Suprapubic skin (tissue), 4 donors: ENCODE results near the gene HMG20B.

Source experiments
- EP300 ChIP-seq: sonication (generic); formaldehyde crosslinking; IDR thresholded peaks from one replicate; pipeline ENCODE4 v1.6.1; 2017; ENCODE audit warnings: antibody characterized with exemption
- POLR2A ChIP-seq, 2 donors: fragments of 450-650 bp; IDR thresholded peaks; one replicate each; pipeline ENCODE4 v1.6.1; 2017; ENCODE audit warnings: antibody characterized with exemption in 2 of 2, mild to moderate bottlenecking in 2 of 2, moderate library complexity in 2 of 2
- POLR2AphosphoS5 ChIP-seq, 3 donors: sonication (generic); formaldehyde crosslinking; IDR thresholded peaks; one replicate each; pipeline ENCODE4 v1.6.1; 2017; ENCODE audit warnings: antibody characterized with exemption in 3 of 3
- TF ChIP-seq, protein P1 (sequence below), 2 donors: fragments of 200-600 bp in 1 of 2; fragments of 450-650 bp in 1 of 2; sonication (generic) in 1 of 2; IDR thresholded peaks; one replicate each; pipeline ENCODE4 v1.5.1; 2016 to 2019; ENCODE audit warnings: antibody characterized with exemption in 2 of 2, mild to moderate bottlenecking in 1 of 2, moderate library complexity in 1 of 2

DNA sequence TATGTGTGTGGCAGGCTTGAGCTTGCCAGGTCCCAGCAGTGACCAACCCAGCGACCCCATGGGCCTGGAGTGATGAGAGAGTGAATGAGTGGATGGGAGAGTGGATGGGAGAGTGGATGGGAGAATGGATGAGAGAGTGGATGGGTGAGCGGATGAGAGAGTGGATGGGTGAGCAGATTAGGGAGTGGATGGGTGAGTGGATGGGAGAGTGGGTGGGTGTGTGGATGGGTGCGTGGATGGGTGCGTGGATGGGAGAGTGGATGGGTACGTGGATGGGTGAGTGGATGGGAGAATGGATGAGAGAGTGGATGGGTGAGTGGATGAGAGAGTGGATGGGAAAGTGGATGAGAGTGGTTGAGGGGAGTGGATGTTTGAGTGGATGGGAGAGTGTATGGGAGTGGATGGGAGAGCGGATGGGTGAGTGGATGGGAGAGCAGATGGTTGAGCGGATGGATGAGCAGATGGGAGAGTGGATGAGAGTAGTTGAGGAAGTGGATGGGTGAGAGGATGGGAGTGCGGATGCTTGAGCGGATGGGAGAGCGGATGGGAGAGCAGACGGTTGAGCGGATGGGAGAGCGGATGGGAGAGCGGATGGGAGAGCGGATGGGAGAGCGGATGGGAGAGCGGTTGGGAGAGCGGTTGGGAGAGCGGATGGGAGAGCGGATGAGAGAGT lies 44.1 kb upstream of the HMG20B start:
- TF ChIP-seq POLR2A (IDR thresholded peaks at IDR 0.05), result no peak
- TF ChIP-seq, protein P1, sequence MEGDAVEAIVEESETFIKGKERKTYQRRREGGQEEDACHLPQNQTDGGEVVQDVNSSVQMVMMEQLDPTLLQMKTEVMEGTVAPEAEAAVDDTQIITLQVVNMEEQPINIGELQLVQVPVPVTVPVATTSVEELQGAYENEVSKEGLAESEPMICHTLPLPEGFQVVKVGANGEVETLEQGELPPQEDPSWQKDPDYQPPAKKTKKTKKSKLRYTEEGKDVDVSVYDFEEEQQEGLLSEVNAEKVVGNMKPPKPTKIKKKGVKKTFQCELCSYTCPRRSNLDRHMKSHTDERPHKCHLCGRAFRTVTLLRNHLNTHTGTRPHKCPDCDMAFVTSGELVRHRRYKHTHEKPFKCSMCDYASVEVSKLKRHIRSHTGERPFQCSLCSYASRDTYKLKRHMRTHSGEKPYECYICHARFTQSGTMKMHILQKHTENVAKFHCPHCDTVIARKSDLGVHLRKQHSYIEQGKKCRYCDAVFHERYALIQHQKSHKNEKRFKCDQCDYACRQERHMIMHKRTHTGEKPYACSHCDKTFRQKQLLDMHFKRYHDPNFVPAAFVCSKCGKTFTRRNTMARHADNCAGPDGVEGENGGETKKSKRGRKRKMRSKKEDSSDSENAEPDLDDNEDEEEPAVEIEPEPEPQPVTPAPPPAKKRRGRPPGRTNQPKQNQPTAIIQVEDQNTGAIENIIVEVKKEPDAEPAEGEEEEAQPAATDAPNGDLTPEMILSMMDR (IDR thresholded peaks at IDR 0.05), result no peak
- TF ChIP-seq EP300, result no peak
- no peak for TF ChIP-seq POLR2AphosphoS5 (IDR thresholded peaks at IDR 0.05)
